Testis (tissue), 2 donors: ENCODE measurements around the gene SLCO3A1.

Source experiments
- CTCF ChIP-seq, 3 experiments: fragments of 450-650 bp in 2 of 3; fragments of 200-600 bp in 1 of 3; sonication (generic) in 1 of 3; IDR thresholded peaks; one replicate each; pipeline ENCODE4 v1.5.1; 2016 to 2019; ENCODE audit warnings: antibody characterized with exemption in 3 of 3, mild to moderate bottlenecking in 2 of 3, moderate library complexity in 1 of 3
- POLR2A ChIP-seq: fragments of 450-650 bp; IDR thresholded peaks from one replicate; pipeline ENCODE4 v1.6.1; 2017; ENCODE audit warnings: antibody characterized with exemption, mild to moderate bottlenecking, moderate library complexity

DNA sequence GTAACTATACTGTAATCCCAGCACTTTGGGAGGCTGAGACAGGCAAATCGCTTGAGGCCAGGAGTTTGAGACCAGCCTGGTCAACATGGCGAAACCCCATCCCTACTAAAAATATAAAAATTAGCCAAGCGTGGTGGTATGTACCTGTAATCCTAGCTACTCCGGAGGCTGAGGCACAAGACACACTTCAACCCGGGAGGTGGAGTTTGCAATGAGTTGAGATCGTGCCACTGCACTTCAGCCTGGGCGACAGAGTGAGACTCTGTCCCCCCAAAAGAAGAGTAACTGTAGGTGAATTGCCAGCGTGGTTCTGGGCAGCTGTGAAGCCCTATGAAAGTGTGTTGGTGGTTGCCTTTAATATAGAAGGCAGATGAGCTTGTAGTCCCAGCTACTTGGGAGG is 95.9 kb downstream of the SLCO3A1 start:
- TF ChIP-seq CTCF (IDR thresholded peaks at IDR 0.05): no peak
- no peak for TF ChIP-seq POLR2A
